HG02623 (cell line): ENCODE data around the gene PNPLA3.

ENCODE experiments used
- ATAC-seq: cut with Tn5 transposase; IDR thresholded peaks from one replicate; pipeline ENCODE4 v1.9.1; 2021; ENCODE audit warnings: moderate library complexity; ENCODE audit not compliant: unreplicated experiment

Gene PNPLA3

GRCh38 chr22:43923631-43924464 lies at the start of gene PNPLA3:
PNPLA3 (plus strand) TSS chr22:43923805; CDS start chr22:43923912, 107 bp downstream.
- no peak for ATAC-seq

- ATAC-seq: no peak
Observed at GRCh38 chr22:43876866-43877509, 46.6 kb upstream of the PNPLA3 start.

GRCh38 chr22:43878079-43878795 lies 45.4 kb upstream of the PNPLA3 start:
- no peak for ATAC-seq

DNA sequence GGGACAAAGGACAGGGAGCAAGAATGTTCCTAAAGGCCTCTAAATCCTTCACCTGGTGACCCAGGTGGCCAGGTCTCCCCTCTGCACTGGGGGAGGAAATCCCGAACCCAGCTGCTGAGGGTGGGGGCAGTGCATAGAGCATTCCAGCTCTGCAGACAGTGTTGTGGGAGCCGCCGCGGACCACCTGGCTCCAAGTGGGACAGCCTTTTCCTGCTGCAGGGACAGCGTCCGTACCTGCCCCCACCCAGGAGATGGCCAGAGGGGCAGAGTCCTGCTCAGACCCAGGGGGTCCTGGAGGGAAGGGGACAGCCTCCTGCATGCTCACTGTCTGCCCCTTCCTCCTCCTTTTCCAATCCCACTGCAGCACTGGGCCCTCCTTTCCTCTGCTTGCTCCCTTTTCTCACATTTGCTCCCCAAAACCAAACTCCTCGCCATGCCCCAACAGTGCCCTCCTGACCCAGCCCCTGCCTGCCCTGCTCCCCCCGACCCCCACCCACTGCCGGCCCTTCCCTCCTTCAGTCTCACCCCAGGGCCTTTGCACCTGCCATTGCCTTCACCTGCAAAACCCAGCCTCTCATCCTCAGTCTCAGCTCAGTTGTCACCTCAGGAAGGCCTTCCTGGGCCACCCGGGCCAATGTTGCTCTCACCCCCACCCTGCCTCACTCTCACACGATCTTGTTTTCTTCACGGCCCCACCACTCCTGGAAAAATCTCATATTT lies 44.6 kb upstream of the PNPLA3 start:
- ATAC-seq: no peak

- no peak for ATAC-seq
Observed at GRCh38 chr22:43879901-43880540, 43.6 kb upstream of the PNPLA3 start.

GRCh38 chr22:43880541-43880991 lies 43.0 kb upstream of the PNPLA3 start:
- ATAC-seq: no peak

- no peak for ATAC-seq
Observed at GRCh38 chr22:43881091-43882061, 42.2 kb upstream of the PNPLA3 start.

DNA sequence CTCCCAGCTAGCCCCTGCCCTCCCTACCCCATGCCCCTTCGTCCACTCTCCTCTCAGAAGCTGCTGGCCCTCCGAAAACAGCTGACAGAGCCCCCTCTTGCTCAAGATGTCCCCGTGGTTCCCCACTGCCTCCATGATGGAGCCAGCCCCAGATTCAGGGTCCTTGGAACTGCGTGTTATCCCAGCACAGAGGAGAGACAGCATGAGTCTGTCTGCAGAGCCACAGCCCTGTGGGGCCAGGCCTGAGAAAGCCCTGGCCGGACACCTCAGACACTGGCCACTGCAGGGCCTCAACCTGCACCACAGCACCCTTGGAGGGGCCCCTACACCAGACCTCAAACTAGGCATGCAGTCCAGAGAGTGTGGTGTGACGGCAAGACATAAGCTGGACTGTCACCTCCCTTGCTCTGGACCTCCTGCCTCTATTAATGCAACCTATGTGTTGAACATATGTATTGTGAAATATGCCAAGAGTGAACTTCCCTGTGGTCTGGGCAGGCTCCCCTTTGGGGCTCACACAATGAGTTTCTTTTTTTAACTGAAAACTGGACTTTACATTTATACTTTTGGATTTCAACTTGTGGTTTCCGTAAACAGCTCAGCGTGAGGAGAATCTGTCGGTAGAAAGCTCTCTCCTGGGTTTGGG lies 41.4 kb upstream of the PNPLA3 start:
- no peak for ATAC-seq

- no peak for ATAC-seq
Observed at GRCh38 chr22:43883012-43883661, 40.5 kb upstream of the PNPLA3 start.

GRCh38 chr22:43883719-43884415 lies 39.7 kb upstream of the PNPLA3 start:
- ATAC-seq: no peak

GRCh38 chr22:43884600-43885318 lies 38.8 kb upstream of the PNPLA3 start:
- ATAC-seq: peak; percentile 77

DNA sequence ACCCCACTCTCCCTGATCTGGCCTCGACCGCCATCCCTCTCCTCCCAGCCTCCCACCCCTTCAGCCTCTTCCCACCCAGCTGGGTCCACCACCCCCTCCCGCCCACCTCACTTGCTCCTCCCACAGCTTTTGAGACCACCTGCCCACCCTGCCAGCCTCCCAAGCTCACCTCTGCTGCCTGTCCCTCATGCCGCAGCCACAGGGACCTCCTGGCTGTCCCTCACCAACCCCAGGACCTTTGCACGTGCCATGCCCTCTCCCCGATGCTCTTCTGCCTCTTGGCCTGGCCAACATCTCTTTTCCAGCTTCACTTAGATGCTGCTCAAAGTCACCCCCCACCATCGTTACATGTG lies 38.3 kb upstream of the PNPLA3 start:
- no peak for ATAC-seq

GRCh38 chr22:43885786-43886185 lies 37.8 kb upstream of the PNPLA3 start:
- ATAC-seq: no peak

- no peak for ATAC-seq
Observed at GRCh38 chr22:43886231-43886630, 37.4 kb upstream of the PNPLA3 start.

GRCh38 chr22:43887391-43887790 lies 36.2 kb upstream of the PNPLA3 start:
- no peak for ATAC-seq

DNA sequence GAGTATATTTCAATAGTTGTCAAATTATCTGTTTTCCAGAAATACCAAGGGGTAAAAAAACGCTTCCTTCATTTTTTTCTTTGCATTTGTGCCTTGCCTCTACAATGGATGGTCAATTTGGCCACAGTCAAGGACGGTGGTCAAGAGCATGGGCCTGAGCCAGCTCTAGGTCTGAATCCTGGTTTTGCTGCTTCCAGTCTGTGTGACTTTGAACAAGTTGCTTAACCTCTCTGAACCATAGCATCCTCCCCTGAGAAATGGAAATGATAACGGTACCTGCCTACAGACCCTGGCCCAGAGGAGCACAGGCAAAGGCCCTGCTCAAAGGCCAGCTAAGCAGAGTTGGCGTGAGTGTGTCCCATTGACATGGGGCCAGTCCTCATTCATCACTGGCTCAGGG lies 34.9 kb upstream of the PNPLA3 start:
- no peak for ATAC-seq

- no peak for ATAC-seq
Observed at GRCh38 chr22:43889201-43889859, 34.3 kb upstream of the PNPLA3 start.
